Activated CD4-positive, alpha-beta T cell treated with anti-CD3 and anti-CD28 coated beads, Interleukin-2, amount 10 ng/mL, durations not matched to agents 24 days and 14 days (primary cell): ENCODE results near the gene TMEM179. TPM values are rescaled to one million over a fixed set of nuclear protein-coding genes. Genes with fewer than 3 reads are reported as not detected.

Experiments
- DNase-seq: peaks from one replicate; pipeline ENCODE4 v3.0.0; 2022
- H3K27ac Mint-ChIP-seq: one replicate; pipeline ENCODE4 v1.8.0; 2022; ENCODE audit warnings: mild to moderate bottlenecking, mixed read lengths
- H3K27me3 Mint-ChIP-seq: one replicate; pipeline ENCODE4 v1.8.0; 2022; ENCODE audit warnings: mixed read lengths
- H3K36me3 Mint-ChIP-seq: one replicate; pipeline ENCODE4 v1.8.0; 2022; ENCODE audit warnings: low read depth, mild to moderate bottlenecking, mixed read lengths
- H3K4me1 Mint-ChIP-seq: one replicate; pipeline ENCODE4 v1.8.0; 2021; ENCODE audit warnings: mixed read lengths
- H3K4me3 Mint-ChIP-seq: one replicate; pipeline ENCODE4 v1.8.0; 2022; ENCODE audit warnings: mild to moderate bottlenecking, moderate library complexity, mixed read lengths
- H3K9me3 Mint-ChIP-seq: one replicate; pipeline ENCODE4 v1.8.0; 2021; ENCODE audit warnings: mixed read lengths
- intact Hi-C: fragments of 100-400 bp; cut with micrococcal nuclease; formaldehyde crosslinking; loops from one replicate; pipeline ENCODE4 v1.15.1; 2023
- total RNA-seq: library from RNA; stranded (reverse); gene quantifications from 2 replicates; pipeline ENCODE4 v1.2.3, GENCODE V29; 2022

Gene TMEM179
- total RNA-seq, 1 donor from 2014 or later, result 0.28 TPM

GRCh38 chr14:104571246-104571645 is 33.3 kb downstream of the TMEM179 start:
- no peak overlapping the region for H3K4me3 Mint-ChIP-seq
- no peaks in the 10 kb centered on the region for H3K27me3 Mint-ChIP-seq
- intact Hi-C loops, result no loop called here
- no peaks in the 10 kb centered on the region for H3K9me3 Mint-ChIP-seq
- no peaks in the 10 kb centered on the region for H3K36me3 Mint-ChIP-seq
- H3K4me1 Mint-ChIP-seq, result no peaks in the 10 kb centered on the region
- no peak overlapping the region for H3K27ac Mint-ChIP-seq
- DNase-seq, result no peak

- intact Hi-C loops, result no loop called here
- peaks cover 2% of the 10 kb centered on the region for H3K27me3 Mint-ChIP-seq
- H3K9me3 Mint-ChIP-seq, result no peaks in the 10 kb centered on the region
- H3K27ac Mint-ChIP-seq, result no peak overlapping the region
- DNase-seq, result no peak
- no peaks in the 10 kb centered on the region for H3K36me3 Mint-ChIP-seq
- no peaks in the 10 kb centered on the region for H3K4me1 Mint-ChIP-seq
- no peak overlapping the region for H3K4me3 Mint-ChIP-seq
These were observed 35.1 kb downstream of the TMEM179 start for GRCh38 chr14:104569435-104569834.

GRCh38 chr14:104568620-104569019 is 36.0 kb downstream of the TMEM179 start:
- H3K4me3 Mint-ChIP-seq, result no peak overlapping the region
- no peaks in the 10 kb centered on the region for H3K4me1 Mint-ChIP-seq
- no peaks in the 10 kb centered on the region for H3K36me3 Mint-ChIP-seq
- H3K9me3 Mint-ChIP-seq, result no peaks in the 10 kb centered on the region
- DNase-seq, result no peak
- no peak overlapping the region for H3K27ac Mint-ChIP-seq
- H3K27me3 Mint-ChIP-seq, result peaks cover 2% of the 10 kb centered on the region
- intact Hi-C loops, result no loop called here

GRCh38 chr14:104567957-104568225 is 36.7 kb downstream of the TMEM179 start:
- H3K27me3 Mint-ChIP-seq, result peaks cover 2% of the 10 kb centered on the region
- DNase-seq, result no peak
- H3K27ac Mint-ChIP-seq, result no peak overlapping the region
- intact Hi-C loops, result no loop called here
- no peaks in the 10 kb centered on the region for H3K4me1 Mint-ChIP-seq
- no peaks in the 10 kb centered on the region for H3K9me3 Mint-ChIP-seq
- no peak overlapping the region for H3K4me3 Mint-ChIP-seq
- no peaks in the 10 kb centered on the region for H3K36me3 Mint-ChIP-seq

GRCh38 chr14:104567141-104567956 is 37.2 kb downstream of the TMEM179 start:
- H3K27me3 Mint-ChIP-seq, result peaks cover 2% of the 10 kb centered on the region
- intact Hi-C loops, result no loop called here
- H3K36me3 Mint-ChIP-seq, result no peaks in the 10 kb centered on the region
- H3K4me1 Mint-ChIP-seq, result no peaks in the 10 kb centered on the region
- H3K27ac Mint-ChIP-seq, result no peak overlapping the region
- no peak overlapping the region for H3K4me3 Mint-ChIP-seq
- no peak for DNase-seq
- H3K9me3 Mint-ChIP-seq, result no peaks in the 10 kb centered on the region

GRCh38 chr14:104564744-104565679 is 39.6 kb downstream of the TMEM179 start:
- DNase-seq, result no peak
- intact Hi-C loops, result loop anchor here (2.0 to 5.0 kb wide), 2 partner anchors 428 to 486 kb away; partner anchors contain the start of gene KIF26A
- Mint-ChIP-seq H3K4me3 (no peak overlapping the region), H3K27ac (no peak overlapping the region), H3K9me3 (no peaks in the 10 kb centered on the region), H3K27me3 (peaks cover 2% of the 10 kb centered on the region), H3K4me1 (no peaks in the 10 kb centered on the region), H3K36me3 (no peaks in the 10 kb centered on the region)

GRCh38 chr14:104563742-104564615 is 40.6 kb downstream of the TMEM179 start:
- Mint-ChIP-seq H3K27ac (no peak overlapping the region), H3K9me3 (no peaks in the 10 kb centered on the region), H3K4me1 (no peaks in the 10 kb centered on the region), H3K27me3 (peaks cover 2% of the 10 kb centered on the region), H3K36me3 (no peaks in the 10 kb centered on the region), H3K4me3 (no peak overlapping the region)
- DNase-seq, result peak; percentile 88
- intact Hi-C loops, result loop anchor here (2.0 to 5.0 kb wide), 2 partner anchors 427 to 485 kb away; partner anchors contain the start of gene KIF26A

GRCh38 chr14:104563191-104563741 is 41.3 kb downstream of the TMEM179 start:
- H3K9me3 Mint-ChIP-seq, result no peaks in the 10 kb centered on the region
- H3K4me3 Mint-ChIP-seq, result no peak overlapping the region
- intact Hi-C loops, result loop anchor here (5.0 kb wide), 1 partner anchor 426 kb away; the partner anchor contains the start of gene KIF26A
- no peak overlapping the region for H3K27ac Mint-ChIP-seq
- H3K4me1 Mint-ChIP-seq, result no peaks in the 10 kb centered on the region
- DNase-seq, result no peak
- H3K36me3 Mint-ChIP-seq, result no peaks in the 10 kb centered on the region
- H3K27me3 Mint-ChIP-seq, result peaks cover 2% of the 10 kb centered on the region

- no peaks in the 10 kb centered on the region for H3K9me3 Mint-ChIP-seq
- no peaks in the 10 kb centered on the region for H3K36me3 Mint-ChIP-seq
- H3K4me3 Mint-ChIP-seq, result no peak overlapping the region
- H3K27ac Mint-ChIP-seq, result no peak overlapping the region
- H3K4me1 Mint-ChIP-seq, result no peaks in the 10 kb centered on the region
- no peak for DNase-seq
- H3K27me3 Mint-ChIP-seq, result peaks cover 2% of the 10 kb centered on the region
- intact Hi-C loops, result loop anchor here (5.0 kb wide), 1 partner anchor 425 kb away; the partner anchor contains the start of gene KIF26A
These were observed 42.0 kb downstream of the TMEM179 start for GRCh38 chr14:104562606-104563005.

- intact Hi-C loops, result loop anchor here (5.0 kb wide), 1 partner anchor 425 kb away; the partner anchor contains the start of gene KIF26A
- H3K4me3 Mint-ChIP-seq, result no peak overlapping the region
- no peak overlapping the region for H3K27ac Mint-ChIP-seq
- DNase-seq, result no peak
- no peaks in the 10 kb centered on the region for H3K4me1 Mint-ChIP-seq
- no peaks in the 10 kb centered on the region for H3K9me3 Mint-ChIP-seq
- H3K36me3 Mint-ChIP-seq, result no peaks in the 10 kb centered on the region
- peaks cover 2% of the 10 kb centered on the region for H3K27me3 Mint-ChIP-seq
These were observed 42.7 kb downstream of the TMEM179 start for GRCh38 chr14:104561632-104562495.

GRCh38 chr14:104561124-104561557 is 43.4 kb downstream of the TMEM179 start:
- intact Hi-C loops, result loop anchor here (5.0 kb wide), 1 partner anchor 424 kb away; the partner anchor contains the start of gene KIF26A
- no peaks in the 10 kb centered on the region for H3K4me1 Mint-ChIP-seq
- no peak overlapping the region for H3K27ac Mint-ChIP-seq
- peaks cover 2% of the 10 kb centered on the region for H3K27me3 Mint-ChIP-seq
- H3K4me3 Mint-ChIP-seq, result no peak overlapping the region
- H3K36me3 Mint-ChIP-seq, result no peaks in the 10 kb centered on the region
- DNase-seq, result no peak
- no peaks in the 10 kb centered on the region for H3K9me3 Mint-ChIP-seq

GRCh38 chr14:104560586-104560945 is 44.0 kb downstream of the TMEM179 start:
- H3K27ac Mint-ChIP-seq, result no peak overlapping the region
- H3K4me3 Mint-ChIP-seq, result no peak overlapping the region
- no peaks in the 10 kb centered on the region for H3K36me3 Mint-ChIP-seq
- no peaks in the 10 kb centered on the region for H3K9me3 Mint-ChIP-seq
- H3K27me3 Mint-ChIP-seq, result peaks cover 2% of the 10 kb centered on the region
- intact Hi-C loops, result loop anchor here (5.0 kb wide), 1 partner anchor 423 kb away; the partner anchor contains the start of gene KIF26A
- no peak for DNase-seq
- H3K4me1 Mint-ChIP-seq, result no peaks in the 10 kb centered on the region
